HG02943 (cell line): ENCODE results near the gene SZT2.

Experiments
- ATAC-seq: cut with Tn5 transposase; IDR thresholded peaks from one replicate; pipeline ENCODE4 v1.9.1; 2021; ENCODE audit warnings: mild to moderate bottlenecking, low read depth, moderate library complexity; ENCODE audit not compliant: unreplicated experiment

The SZT2 gene

GRCh38 chr1:43421976-43422750, 32.5 kb downstream of the SZT2 start:
- no peak for ATAC-seq

DNA sequence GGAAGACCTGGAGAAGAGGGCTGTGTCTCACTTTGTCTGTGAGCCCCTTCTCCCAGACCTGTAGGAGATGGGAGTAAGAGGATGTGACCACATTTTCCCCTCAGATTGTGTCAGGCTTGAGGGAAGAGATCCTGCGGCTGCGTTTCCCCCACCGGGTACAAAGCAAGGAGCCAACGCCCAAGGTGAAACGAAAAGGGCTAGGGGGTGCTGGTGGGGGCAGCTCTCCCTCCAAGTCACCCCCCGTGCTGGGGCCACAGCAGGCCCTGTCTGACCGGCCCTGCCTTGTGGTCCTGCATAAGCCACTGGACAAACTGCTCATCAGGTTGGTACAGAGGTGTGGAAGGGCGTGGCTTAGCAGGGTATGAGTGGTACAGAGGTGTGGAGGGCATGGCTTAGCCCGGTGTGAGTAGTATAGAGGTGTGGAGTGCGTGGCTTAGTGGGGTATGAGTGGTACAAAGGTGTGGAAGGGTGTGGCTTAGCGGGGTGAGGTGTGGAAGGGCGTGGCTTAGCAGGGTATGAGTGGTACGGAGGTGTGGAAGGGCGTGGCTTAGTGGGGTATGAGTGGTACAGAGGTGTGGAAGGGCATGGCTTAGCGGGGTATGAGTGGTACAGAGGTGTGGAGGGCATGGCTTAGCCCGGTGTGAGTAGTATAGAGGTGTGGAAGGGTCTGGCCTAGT, 33.4 kb downstream of the SZT2 start:
- no peak for ATAC-seq

- no peak for ATAC-seq
These were observed 34.2 kb downstream of the SZT2 start for GRCh38 chr1:43423672-43424550.

DNA sequence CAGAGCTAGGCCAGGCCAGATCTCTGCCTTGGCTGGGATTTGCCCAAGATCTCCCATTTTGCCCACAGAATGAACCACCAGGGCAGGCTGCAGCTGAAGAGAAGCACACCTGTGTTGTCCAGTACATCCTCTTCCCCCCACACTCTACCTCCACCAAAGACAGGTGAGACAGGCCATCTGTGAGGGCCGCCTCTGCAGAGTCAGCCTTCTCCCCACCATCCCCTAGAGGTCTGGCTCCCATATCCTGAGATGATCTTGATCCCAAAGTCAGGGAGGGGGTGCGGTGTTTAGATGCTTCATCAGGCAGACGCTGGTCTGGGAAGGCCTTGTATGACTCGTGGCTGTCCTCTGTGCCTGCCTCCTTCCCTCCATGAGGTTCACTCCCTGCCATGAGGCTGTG, 35.3 kb downstream of the SZT2 start:
- no peak for ATAC-seq

DNA sequence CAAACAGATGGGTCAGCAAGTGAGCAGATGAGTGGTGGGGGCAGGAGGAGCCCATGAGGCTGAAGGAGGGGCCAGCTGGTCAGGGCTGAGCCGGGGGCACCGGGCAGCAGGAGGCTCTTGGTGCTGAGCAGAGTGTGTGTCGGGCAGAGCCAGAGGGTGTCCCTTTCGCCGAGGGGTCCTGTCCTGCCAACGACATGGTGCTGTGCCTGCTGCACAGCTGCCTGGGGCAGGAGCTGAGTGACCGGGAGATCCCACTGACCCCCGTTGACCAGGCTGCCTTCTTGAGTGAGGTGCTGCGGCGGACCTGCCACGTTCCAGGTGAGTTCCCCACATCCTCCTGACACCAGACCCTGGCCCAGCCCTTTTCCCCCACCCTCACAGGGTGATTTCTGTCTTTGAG, 36.5 kb downstream of the SZT2 start:
- no peak for ATAC-seq

GRCh38 chr1:43427524-43427923, 37.8 kb downstream of the SZT2 start:
- ATAC-seq = no peak

GRCh38 chr1:43427941-43428340, 38.2 kb downstream of the SZT2 start:
- no peak for ATAC-seq

DNA sequence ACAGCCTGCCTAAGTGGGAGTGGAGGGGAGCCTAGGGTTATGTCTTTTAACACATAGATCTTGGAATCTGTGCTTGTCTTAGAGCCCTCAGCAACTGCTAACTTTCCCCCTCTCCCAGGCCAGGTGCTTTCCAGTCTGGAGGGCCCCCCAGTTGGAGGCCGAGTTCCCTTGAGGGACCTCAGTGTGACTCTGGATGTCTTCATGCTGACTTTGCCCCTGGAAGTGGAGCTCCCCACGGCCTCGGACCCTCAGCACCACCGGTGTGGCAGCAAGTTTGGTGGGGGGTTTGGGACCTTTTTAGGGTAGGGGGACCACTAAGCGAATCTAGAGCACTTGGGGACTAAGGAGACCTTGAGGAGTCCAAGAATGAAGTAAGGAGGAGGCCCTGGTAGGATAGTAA, 41.1 kb downstream of the SZT2 start:
- ATAC-seq = no peak

DNA sequence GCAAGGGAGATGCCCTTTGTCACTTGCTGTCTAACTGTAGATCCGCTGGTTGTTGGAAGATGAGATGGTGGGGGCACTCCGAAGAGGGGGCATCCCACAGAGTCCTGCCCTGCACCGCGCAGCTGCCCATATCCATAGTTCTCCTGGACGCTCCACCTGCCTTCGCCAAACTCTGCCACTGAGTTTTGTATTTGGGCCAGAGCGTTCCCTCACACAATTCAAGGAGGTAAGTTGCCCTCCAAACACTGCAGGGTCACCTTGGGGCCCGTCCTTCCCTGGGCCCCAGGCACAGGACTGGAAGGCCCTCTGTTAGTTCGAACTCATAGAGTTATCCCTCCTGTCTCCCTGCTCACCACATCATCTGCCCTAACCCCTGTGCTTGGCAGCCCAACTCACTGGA, 42.0 kb downstream of the SZT2 start:
- no peak for ATAC-seq

GRCh38 chr1:43432171-43432860, 42.6 kb downstream of the SZT2 start:
- ATAC-seq = no peak

DNA sequence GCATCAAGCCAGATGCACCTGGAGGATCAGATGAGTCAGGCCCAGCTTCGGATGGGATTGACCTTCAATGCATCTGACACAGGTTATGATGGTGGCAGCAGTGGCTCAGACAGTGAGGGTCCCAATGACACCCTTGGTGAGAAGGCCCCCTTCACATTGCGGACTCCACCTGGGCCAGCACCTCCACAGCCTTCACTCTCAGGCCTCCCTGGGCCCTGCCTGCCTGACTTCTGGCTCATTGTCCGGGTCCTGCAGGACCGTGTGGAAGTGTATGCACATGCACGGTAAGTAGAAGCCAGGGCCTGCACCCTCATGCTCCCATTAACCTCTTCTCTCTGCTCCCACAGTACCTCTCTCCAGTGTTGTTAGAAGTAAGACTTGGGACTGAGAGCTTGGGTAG, 43.2 kb downstream of the SZT2 start:
- no peak for ATAC-seq

DNA sequence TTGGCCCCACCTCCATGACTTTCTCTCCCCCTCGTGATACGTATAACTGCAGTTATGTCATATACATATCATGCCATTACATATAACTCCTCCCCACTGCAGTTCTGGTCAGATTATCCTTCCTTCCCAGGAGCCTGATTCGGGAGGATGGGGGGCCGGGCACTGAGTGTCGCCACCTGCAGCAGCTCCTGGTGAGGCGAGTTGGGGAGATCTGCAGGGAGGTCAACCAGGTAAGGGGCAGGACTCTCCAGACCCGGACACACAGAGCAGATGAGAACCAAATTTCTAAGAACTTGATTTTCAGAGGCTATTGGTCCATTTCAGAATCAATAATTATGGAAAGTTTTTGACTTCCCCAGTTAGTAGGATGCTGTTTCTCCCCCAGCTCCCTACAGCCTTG, 44.6 kb downstream of the SZT2 start:
- no peak for ATAC-seq

- ATAC-seq = no peak
These were observed 45.7 kb downstream of the SZT2 start for GRCh38 chr1:43435146-43436145.

- ATAC-seq = no peak
These were observed 46.7 kb downstream of the SZT2 start for GRCh38 chr1:43436371-43436770.

DNA sequence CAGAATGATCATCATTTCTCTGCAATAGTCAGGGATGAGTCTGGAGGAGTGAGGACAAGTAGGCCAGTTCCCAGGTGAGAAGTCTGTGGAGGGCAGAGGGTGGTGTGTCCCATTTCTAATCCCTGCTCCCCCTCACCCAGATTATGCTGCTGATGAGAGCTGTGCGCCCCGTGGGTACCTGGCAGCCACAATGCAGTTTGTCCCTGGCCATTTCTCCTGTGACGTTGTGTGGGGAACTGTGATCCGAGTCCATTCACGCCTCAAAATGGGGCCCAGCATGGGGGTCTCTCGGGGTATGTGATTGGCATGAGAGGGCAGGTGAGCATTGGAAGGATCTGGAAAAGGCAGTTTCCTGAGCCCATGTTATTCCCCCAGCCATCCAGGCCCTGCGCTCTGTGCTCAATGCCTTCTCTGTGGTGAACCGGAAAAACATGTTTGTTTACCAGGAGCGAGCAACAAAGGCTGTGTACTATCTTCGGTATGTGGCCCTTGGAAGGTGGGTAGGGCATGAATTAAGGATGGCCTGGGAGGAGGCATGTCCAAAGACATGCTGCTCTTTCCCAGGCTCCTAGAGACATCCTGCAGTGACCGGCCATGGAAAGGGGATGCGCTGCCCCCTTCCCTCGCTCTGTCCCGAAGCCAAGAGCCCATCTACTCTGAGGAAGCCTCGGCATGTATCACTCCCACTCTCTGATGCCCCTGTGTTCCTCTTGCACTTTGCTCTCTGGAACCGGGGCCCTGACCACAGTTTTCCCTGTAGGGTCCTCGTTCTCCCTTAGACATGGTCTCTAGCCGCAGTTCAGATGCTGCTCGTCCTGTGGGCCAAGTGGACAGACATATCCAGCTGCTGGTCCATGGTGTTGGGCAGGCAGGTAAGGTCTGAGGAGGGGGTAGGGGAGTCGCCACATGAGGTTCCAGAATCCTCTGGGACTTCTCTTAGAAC, 47.6 kb downstream of the SZT2 start:
- no peak for ATAC-seq

DNA sequence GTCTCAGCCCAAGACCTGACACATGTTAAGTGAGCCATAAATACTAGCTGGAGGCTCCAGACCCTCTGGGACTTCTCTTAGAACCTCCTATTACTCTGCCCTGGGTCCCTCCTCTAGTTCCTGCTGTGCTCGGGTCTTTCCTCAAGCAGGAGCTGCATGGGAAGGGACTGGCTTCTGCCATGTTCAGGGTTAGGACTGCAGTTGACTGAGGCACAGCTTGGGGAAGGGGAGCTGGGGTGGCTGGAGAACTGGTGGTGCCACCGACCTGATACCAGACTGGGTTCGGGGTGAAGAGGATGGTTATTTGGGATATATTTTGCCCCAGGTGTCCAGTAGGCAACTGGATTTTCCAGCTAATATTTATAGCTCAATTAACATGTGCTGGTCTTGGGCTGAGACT, 48.3 kb downstream of the SZT2 start:
- no peak for ATAC-seq

DNA sequence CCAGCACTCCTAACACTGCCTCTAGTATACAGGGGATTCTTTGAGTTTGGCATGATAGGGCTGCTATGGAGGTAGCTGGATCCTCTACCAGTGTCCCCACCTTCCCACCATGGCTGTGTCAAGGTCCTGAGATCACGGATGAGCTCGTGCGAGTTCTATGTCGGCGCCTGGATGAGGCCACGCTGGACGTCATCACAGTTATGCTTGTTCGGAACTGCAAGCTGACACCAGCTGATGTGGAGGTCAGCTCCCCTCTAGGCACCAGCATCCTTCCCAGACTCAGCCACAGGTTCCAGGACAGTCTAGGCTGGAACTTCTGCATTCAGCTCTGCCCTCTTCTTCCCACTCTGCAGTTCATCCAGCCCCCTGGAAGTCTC, 48.9 kb downstream of the SZT2 start:
- no peak for ATAC-seq

- ATAC-seq = no peak
These were observed 49.4 kb downstream of the SZT2 start for GRCh38 chr1:43438953-43439581.
